Lower leg skin (tissue), 4 donors: ENCODE measurements around the gene NRF1. TPM values are rescaled to one million over a fixed set of nuclear protein-coding genes. Genes with fewer than 3 reads are reported as not detected.

Experiments
- DNase-seq, 2 donors: peaks; one replicate each; pipeline ENCODE4 v3.0.0-alpha.2; 2019; ENCODE audit warnings: low spot score in 2 of 2
- H3K4me3 ChIP-seq: fragments of 200-600 bp; sonication (generic); 2 replicates; pipeline ENCODE4 v1.5.1; 2017; ENCODE audit warnings: mild to moderate bottlenecking, low read depth; ENCODE audit not compliant: poor library complexity, severe bottlenecking
- POLR2A ChIP-seq, 2 donors: fragments of 450-650 bp; IDR thresholded peaks; one replicate each; pipeline ENCODE4 v1.6.1; 2016 to 2017; ENCODE audit warnings: antibody characterized with exemption in 2 of 2, mild to moderate bottlenecking in 1 of 2, moderate library complexity in 1 of 2
- WGBS, 2 donors: methylation state at CpG; one replicate each; pipeline ENCODE4 v1.1.5; 2018; 5-methylcytosine and 5-hydroxymethylcytosine counted together
- intact Hi-C: fragments of 100-400 bp; cut with DNase I; formaldehyde crosslinking; loops from one replicate; pipeline ENCODE4 v1.15.0; 2023; ENCODE audit warnings: low total_unique reads
- total RNA-seq, 4 donors: library from RNA; depleted of rRNA; stranded (reverse); fragments of >200 nt; gene quantifications; one replicate each; pipeline ENCODE4 v1.1.0, GENCODE V29; 2016
- TF ChIP-seq, protein P1 (sequence below), 3 donors: fragments of 450-650 bp; IDR thresholded peaks; one replicate each; pipeline ENCODE4 v1.5.1; 2016; ENCODE audit warnings: antibody characterized with exemption in 3 of 3, mild to moderate bottlenecking in 3 of 3, moderate library complexity in 2 of 3

Gene NRF1
- total RNA-seq, 4 donors from 2014 or later, result 16.4 to 22.6 (median 18.9) TPM

- DNase-seq, result no peak
- 65 to 68% methylated on average over 3 to 4 of the region's 5 CpGs for WGBS, 2 donors
- intact Hi-C loops, result no loop called here
Observed at GRCh38 chr7:129773328-129773731, 161.8 kb downstream of the NRF1 start.

DNA sequence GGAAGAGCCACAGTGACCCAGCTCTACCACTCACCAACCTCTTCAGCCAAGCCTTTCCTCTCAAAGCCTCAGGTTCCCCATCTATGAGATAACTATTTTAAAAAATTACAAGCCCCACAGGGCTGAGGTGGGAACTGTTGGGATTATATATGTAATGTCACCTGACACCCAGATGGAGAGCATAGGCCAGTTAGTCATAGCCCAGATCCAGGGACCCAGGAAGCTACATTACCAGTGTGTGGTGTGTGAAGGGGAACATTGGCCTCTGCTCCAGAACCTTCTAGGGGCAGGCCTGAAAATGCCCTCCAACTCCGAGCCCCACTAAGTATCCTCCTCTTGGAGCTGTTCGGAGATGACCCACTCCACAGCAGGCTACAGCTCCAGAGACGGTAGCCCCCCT is 162.4 kb downstream of the NRF1 start:
- WGBS, 2 donors, result 91 to 100% methylated on average over 3 of the region's 3 CpGs
- no peak overlapping the region for H3K4me3 ChIP-seq
- no peak for DNase-seq
- no peak for TF ChIP-seq POLR2A (IDR thresholded peaks at IDR 0.05)
- TF ChIP-seq, protein P1, sequence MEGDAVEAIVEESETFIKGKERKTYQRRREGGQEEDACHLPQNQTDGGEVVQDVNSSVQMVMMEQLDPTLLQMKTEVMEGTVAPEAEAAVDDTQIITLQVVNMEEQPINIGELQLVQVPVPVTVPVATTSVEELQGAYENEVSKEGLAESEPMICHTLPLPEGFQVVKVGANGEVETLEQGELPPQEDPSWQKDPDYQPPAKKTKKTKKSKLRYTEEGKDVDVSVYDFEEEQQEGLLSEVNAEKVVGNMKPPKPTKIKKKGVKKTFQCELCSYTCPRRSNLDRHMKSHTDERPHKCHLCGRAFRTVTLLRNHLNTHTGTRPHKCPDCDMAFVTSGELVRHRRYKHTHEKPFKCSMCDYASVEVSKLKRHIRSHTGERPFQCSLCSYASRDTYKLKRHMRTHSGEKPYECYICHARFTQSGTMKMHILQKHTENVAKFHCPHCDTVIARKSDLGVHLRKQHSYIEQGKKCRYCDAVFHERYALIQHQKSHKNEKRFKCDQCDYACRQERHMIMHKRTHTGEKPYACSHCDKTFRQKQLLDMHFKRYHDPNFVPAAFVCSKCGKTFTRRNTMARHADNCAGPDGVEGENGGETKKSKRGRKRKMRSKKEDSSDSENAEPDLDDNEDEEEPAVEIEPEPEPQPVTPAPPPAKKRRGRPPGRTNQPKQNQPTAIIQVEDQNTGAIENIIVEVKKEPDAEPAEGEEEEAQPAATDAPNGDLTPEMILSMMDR (IDR thresholded peaks at IDR 0.05), result no peak
- intact Hi-C loops, result no loop called here

More at GRCh38 chr7:129773328-129773731, 161.8 kb downstream of the NRF1 start:
- no peak overlapping the region for H3K4me3 ChIP-seq
- TF ChIP-seq, protein P1 (IDR thresholded peaks at IDR 0.05), result no peak
- no peak for TF ChIP-seq POLR2A (IDR thresholded peaks at IDR 0.05)

- H3K4me3 ChIP-seq, result no peak overlapping the region
- TF ChIP-seq POLR2A (IDR thresholded peaks at IDR 0.05), result no peak
- TF ChIP-seq, protein P1 (IDR thresholded peaks at IDR 0.05), result no peak
- intact Hi-C loops, result no loop called here
- DNase-seq, result no peak
- 90 to 92% methylated on average over 10 to 11 of the region's 11 CpGs for whole genome bisulfite sequencing, 2 donors
Observed at GRCh38 chr7:129774359-129774758, 162.8 kb downstream of the NRF1 start.

GRCh38 chr7:129774871-129775694 is 163.6 kb downstream of the NRF1 start:
- WGBS, 2 donors, result 91 to 92% methylated on average over 14 to 18 of the region's 18 CpGs
- no peak overlapping the region for H3K4me3 ChIP-seq
- no peak for TF ChIP-seq POLR2A (IDR thresholded peaks at IDR 0.05)
- TF ChIP-seq, protein P1 (IDR thresholded peaks at IDR 0.05), result no peak
- intact Hi-C loops, result no loop called here
- no peak for DNase-seq

GRCh38 chr7:129775695-129776361 is 164.3 kb downstream of the NRF1 start:
- intact Hi-C loops, result no loop called here
- no peak for DNase-seq

More at GRCh38 chr7:129775695-129776361, 164.3 kb downstream of the NRF1 start:
- H3K4me3 ChIP-seq, result no peak overlapping the region
- TF ChIP-seq, protein P1 (IDR thresholded peaks at IDR 0.05), result no peak
- no peak for TF ChIP-seq POLR2A (IDR thresholded peaks at IDR 0.05)
- WGBS, 2 donors, result 52 to 57% methylated on average over 12 of the region's 12 CpGs
